Liver (tissue), 9 donors: ENCODE data around the gene SCGB1C2. TPM values are rescaled to one million over a fixed set of nuclear protein-coding genes. Genes with fewer than 3 reads are reported as not detected.

ENCODE experiments used
- DNase-seq: peaks from one replicate; pipeline ENCODE4 v3.0.0-alpha.2; 2017; ENCODE audit warnings: low spot score
- H3K27ac ChIP-seq, 2 donors: one replicate each; pipeline ENCODE4 v1.7.0; 2013; ENCODE audit warnings: inconsistent platforms in 2 of 2, low read length in 2 of 2, control low read depth in 1 of 2, low read depth in 1 of 2, mild to moderate bottlenecking in 1 of 2
- H3K27me3 ChIP-seq, 4 donors: one replicate each; pipeline versions ENCODE4 v1.6.1 to v1.7.0; 2013; ENCODE audit warnings: low read length in 3 of 4, inconsistent platforms in 1 of 4, mild to moderate bottlenecking in 1 of 4, moderate library complexity in 1 of 4; ENCODE audit not compliant: control insufficient read depth in 4 of 4, insufficient read depth in 4 of 4
- H3K36me3 ChIP-seq, 4 donors: one replicate each; pipeline versions ENCODE4 v1.6.1 to v1.7.0; 2013; ENCODE audit warnings: low read length in 3 of 4, mild to moderate bottlenecking in 3 of 4, low read depth in 1 of 4, moderate library complexity in 1 of 4; ENCODE audit not compliant: control insufficient read depth in 4 of 4, insufficient read depth in 3 of 4
- H3K4me1 ChIP-seq, 4 donors: one replicate each; pipeline versions ENCODE4 v1.6.1 to v1.7.0; 2013; ENCODE audit warnings: low read length in 3 of 4, mild to moderate bottlenecking in 3 of 4, moderate library complexity in 1 of 4; ENCODE audit not compliant: control insufficient read depth in 4 of 4, insufficient read depth in 4 of 4
- H3K4me3 ChIP-seq, 3 donors: one replicate each; pipeline versions ENCODE4 v1.6.1 to v1.7.0; 2013; ENCODE audit warnings: low read length in 3 of 3, control low read depth in 1 of 3, low read depth in 1 of 3, mild to moderate bottlenecking in 1 of 3
- H3K9ac ChIP-seq, 2 donors: one replicate each; pipeline ENCODE4 v1.7.0; 2013; ENCODE audit warnings: low read length in 2 of 2, mild to moderate bottlenecking in 2 of 2, moderate library complexity in 2 of 2, control low read depth in 1 of 2, low read depth in 1 of 2
- H3K9me3 ChIP-seq, 4 donors: one replicate each; pipeline versions ENCODE4 v1.6.1 to v1.7.0; 2013; ENCODE audit warnings: low read length in 3 of 4; ENCODE audit not compliant: control insufficient read depth in 4 of 4
- CTCF ChIP-seq: fragments of 150-350 bp; IDR thresholded peaks from 2 replicates; pipeline ENCODE4 v1.5.1; 2017; ENCODE audit warnings: improper control_type of control experiment, low read depth, low read length; ENCODE audit not compliant: missing input control
- FOXA1 ChIP-seq: IDR thresholded peaks from 2 replicates; pipeline ENCODE4 v1.6.1; 2016; ENCODE audit warnings: antibody characterized with exemption
- FOXA2 ChIP-seq: IDR thresholded peaks from 2 replicates; pipeline ENCODE4 v1.6.1; 2016; ENCODE audit warnings: antibody characterized with exemption
- HNF4A ChIP-seq, 2 donors: conservative IDR thresholded peaks; 2 replicates each; pipeline ENCODE4 v1.6.1; 2016; ENCODE audit warnings: antibody characterized with exemption in 2 of 2, mild to moderate bottlenecking in 2 of 2
- JUND ChIP-seq, 2 donors: IDR thresholded peaks; 2 replicates each; pipeline ENCODE4 v1.6.1; 2016; ENCODE audit warnings: antibody characterized with exemption in 2 of 2
- NR2F2 ChIP-seq: IDR thresholded peaks from 2 replicates; pipeline ENCODE4 v1.6.1; 2016; ENCODE audit warnings: antibody characterized with exemption
- RAD21 ChIP-seq, 2 donors: IDR thresholded peaks; 2 replicates each; pipeline ENCODE4 v1.6.1; 2016; ENCODE audit warnings: antibody characterized with exemption in 2 of 2, mild to moderate bottlenecking in 2 of 2
- REST ChIP-seq: IDR thresholded peaks from 2 replicates; pipeline ENCODE4 v1.6.1; 2016; ENCODE audit warnings: antibody characterized with exemption, mild to moderate bottlenecking
- SP1 ChIP-seq: IDR thresholded peaks from 2 replicates; pipeline ENCODE4 v1.6.1; 2018; ENCODE audit warnings: antibody characterized with exemption, mild to moderate bottlenecking
- TAF1 ChIP-seq: conservative IDR thresholded peaks from 2 replicates; pipeline ENCODE4 v1.6.1; 2016; ENCODE audit warnings: antibody characterized with exemption, mild to moderate bottlenecking
- YY1 ChIP-seq: IDR thresholded peaks from 2 replicates; pipeline ENCODE4 v1.6.1; 2016; ENCODE audit warnings: antibody characterized with exemption, mild to moderate bottlenecking
- WGBS: extraction: QIAGEN DNeasy Blood & Tissue Kit; methylation state at CpG from one replicate; pipeline ENCODE4 v1.1.7; 2013; 5-methylcytosine and 5-hydroxymethylcytosine counted together
- polyA plus RNA-seq, 2 donors: library from polyadenylated mRNA; stranded (reverse) in 1 of 2; unstranded in 1 of 2; fragments of 200-250 nt in 1 of 2; fragments of >200 nt in 1 of 2; fragmentation: Nextera tagmentation in 1 of 2; extraction: Ambion mirVana in 1 of 2; gene quantifications; one replicate each; pipeline versions ENCODE4 v1.2.1 to v1.2.3, GENCODE V29; 2013 to 2015
- total RNA-seq, 2 donors: library from RNA; depleted of rRNA; stranded (reverse); fragments of >200 nt; gene quantifications; one replicate each; pipeline ENCODE4 v1.2.3, GENCODE V29; 2014
- TF ChIP-seq, protein P1 (sequence below): IDR thresholded peaks from 2 replicates; pipeline ENCODE4 v1.6.1; 2016; ENCODE audit warnings: antibody characterized with exemption
- TF ChIP-seq, protein P2 (sequence below): IDR thresholded peaks from 2 replicates; pipeline ENCODE4 v1.6.1; 2016; ENCODE audit warnings: antibody characterized with exemption
- donor health status: healthy.
- donor health status: healthy.
- donor health status: healthy.
- donor health status: healthy.
- donor health status: healthy.

Gene SCGB1C2
- total and polyA plus RNA-seq, 4 donors: not detected

GRCh38 chr17:142876-143784, 5.8 kb downstream of the SCGB1C2 start:
- no peaks in the 10 kb centered on the region for H3K27me3 ChIP-seq
- WGBS: 81% methylated on average over 23 of the region's 23 CpGs
- no peak overlapping the region for H3K9ac ChIP-seq
- H3K27ac ChIP-seq: no peak overlapping the region
- H3K36me3 ChIP-seq: no peaks in the 10 kb centered on the region
- no peak overlapping the region for H3K4me3 ChIP-seq
- H3K9me3 ChIP-seq: no peaks in the 10 kb centered on the region
- no peak for DNase-seq
- H3K4me1 ChIP-seq: peaks cover 0 to 3% (median 2%) of the 10 kb centered on the region in 4 donors
- TF ChIP-seq YY1 (no peak), CTCF (no peak)

GRCh38 chr17:143785-144281, 6.5 kb downstream of the SCGB1C2 start:
- Histone ChIP-seq H3K27ac (no peak overlapping the region), H3K36me3 (no peaks in the 10 kb centered on the region), H3K9me3 (no peaks in the 10 kb centered on the region), H3K4me3 (no peak overlapping the region), H3K27me3 (no peaks in the 10 kb centered on the region), H3K9ac (no peak overlapping the region), H3K4me1 (peaks cover 0 to 3% (median 2%) of the 10 kb centered on the region in 4 donors)
- TF ChIP-seq, protein P1, sequence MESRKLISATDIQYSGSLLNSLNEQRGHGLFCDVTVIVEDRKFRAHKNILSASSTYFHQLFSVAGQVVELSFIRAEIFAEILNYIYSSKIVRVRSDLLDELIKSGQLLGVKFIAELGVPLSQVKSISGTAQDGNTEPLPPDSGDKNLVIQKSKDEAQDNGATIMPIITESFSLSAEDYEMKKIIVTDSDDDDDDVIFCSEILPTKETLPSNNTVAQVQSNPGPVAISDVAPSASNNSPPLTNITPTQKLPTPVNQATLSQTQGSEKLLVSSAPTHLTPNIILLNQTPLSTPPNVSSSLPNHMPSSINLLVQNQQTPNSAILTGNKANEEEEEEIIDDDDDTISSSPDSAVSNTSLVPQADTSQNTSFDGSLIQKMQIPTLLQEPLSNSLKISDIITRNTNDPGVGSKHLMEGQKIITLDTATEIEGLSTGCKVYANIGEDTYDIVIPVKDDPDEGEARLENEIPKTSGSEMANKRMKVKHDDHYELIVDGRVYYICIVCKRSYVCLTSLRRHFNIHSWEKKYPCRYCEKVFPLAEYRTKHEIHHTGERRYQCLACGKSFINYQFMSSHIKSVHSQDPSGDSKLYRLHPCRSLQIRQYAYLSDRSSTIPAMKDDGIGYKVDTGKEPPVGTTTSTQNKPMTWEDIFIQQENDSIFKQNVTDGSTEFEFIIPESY: no peak
- no peak for TF ChIP-seq TAF1
- TF ChIP-seq YY1: no peak
- no peak for TF ChIP-seq NR2F2
- TF ChIP-seq CTCF: peak; percentile 97
- no peak for TF ChIP-seq REST
- no peak for TF ChIP-seq JUND (IDR thresholded peaks at IDR 0.05)
- TF ChIP-seq SP1: no peak
- TF ChIP-seq, protein P2, sequence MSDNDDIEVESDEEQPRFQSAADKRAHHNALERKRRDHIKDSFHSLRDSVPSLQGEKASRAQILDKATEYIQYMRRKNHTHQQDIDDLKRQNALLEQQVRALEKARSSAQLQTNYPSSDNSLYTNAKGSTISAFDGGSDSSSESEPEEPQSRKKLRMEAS: no peak
- TF ChIP-seq FOXA2: no peak
- no peak for TF ChIP-seq HNF4A (conservative IDR thresholded peaks at IDR 0.05)
- no peak for TF ChIP-seq FOXA1
- TF ChIP-seq RAD21 (IDR thresholded peaks at IDR 0.05): peak; percentile 81 to 88
- DNase-seq: peak; percentile 91
- 2% methylated on average over 44 of the region's 44 CpGs for WGBS
